D721Med (cell line): ENCODE results near the gene SSR2.
A peak's percentile ranks its signal among the peaks of the same experiment; 100 is the strongest.

Experiments used
- DNase-seq: peaks from one replicate; pipeline ENCODE4 v3.0.0; 2011; ENCODE audit warnings: low spot score; ENCODE audit not compliant: insufficient read length
- FAIRE-seq: peaks from 2 replicates; lab custom pipeline; 2011; peaks lifted over from hg19 to GRCh38; lab: Jason Lieb, UNC
- TF ChIP-seq, protein P1 (sequence below): IDR thresholded peaks from 2 replicates; pipeline ENCODE4 v1.5.1; 2012; ENCODE audit warnings: mild to moderate bottlenecking, control low read depth; ENCODE audit not compliant: insufficient read depth; ENCODE audit errors: missing control alignments

Gene SSR2

DNA sequence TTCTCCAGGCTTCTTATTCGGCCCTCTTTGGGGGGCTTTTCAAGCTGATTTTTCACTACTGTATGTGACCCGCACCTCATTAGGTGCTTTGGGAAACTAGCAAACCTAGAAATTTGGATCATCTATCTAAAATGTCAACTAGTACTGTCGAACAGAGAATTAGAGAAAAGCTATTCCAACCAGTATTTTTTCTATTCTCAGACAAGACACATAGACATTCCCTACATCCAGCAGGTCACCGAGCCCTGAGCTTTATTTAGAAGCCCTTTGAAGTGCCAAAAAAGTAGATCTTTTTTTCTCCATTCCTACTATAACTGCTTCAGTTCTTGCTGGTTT is 310 bp upstream of the SSR2 start:
- FAIRE-seq = no peak
- DNase-seq = no peak
- TF ChIP-seq, protein P1, sequence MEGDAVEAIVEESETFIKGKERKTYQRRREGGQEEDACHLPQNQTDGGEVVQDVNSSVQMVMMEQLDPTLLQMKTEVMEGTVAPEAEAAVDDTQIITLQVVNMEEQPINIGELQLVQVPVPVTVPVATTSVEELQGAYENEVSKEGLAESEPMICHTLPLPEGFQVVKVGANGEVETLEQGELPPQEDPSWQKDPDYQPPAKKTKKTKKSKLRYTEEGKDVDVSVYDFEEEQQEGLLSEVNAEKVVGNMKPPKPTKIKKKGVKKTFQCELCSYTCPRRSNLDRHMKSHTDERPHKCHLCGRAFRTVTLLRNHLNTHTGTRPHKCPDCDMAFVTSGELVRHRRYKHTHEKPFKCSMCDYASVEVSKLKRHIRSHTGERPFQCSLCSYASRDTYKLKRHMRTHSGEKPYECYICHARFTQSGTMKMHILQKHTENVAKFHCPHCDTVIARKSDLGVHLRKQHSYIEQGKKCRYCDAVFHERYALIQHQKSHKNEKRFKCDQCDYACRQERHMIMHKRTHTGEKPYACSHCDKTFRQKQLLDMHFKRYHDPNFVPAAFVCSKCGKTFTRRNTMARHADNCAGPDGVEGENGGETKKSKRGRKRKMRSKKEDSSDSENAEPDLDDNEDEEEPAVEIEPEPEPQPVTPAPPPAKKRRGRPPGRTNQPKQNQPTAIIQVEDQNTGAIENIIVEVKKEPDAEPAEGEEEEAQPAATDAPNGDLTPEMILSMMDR = no peak

GRCh38 chr1:156019946-156020292 is 832 bp downstream of the SSR2 start:
- TF ChIP-seq, protein P1 = no peak
- FAIRE-seq (peak; percentile 41), DNase-seq (no peak)

- FAIRE-seq = no peak
- TF ChIP-seq, protein P1 = no peak
These were observed 5.9 kb downstream of the SSR2 start for GRCh38 chr1:156014829-156015228.

GRCh38 chr1:156012051-156012817 is 8.5 kb downstream of the SSR2 start:
- TF ChIP-seq, protein P1 = no peak
- no peak for DNase-seq
- no peak for FAIRE-seq

More at GRCh38 chr1:156014829-156015228, 5.9 kb downstream of the SSR2 start:
- no peak for DNase-seq

DNA sequence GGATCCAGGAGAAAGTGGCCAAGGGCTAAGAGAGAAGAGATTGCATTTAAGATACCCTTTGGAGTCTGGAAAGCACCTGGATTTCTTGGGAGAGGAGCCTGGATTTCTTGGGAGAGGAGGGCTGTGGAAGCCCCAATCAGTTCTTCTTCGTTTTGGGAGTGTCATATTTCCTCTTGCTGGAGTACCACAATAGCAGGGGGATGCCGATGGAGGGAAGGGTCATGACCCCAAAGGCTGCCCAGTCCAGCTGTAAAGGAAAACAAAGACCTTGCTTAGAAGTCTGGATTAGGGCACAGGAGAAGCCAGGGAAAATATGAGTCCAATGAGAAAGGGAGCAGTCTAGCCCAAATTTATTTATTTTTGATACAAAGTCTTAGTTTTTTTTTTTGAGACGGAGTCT is 11.3 kb downstream of the SSR2 start:
- TF ChIP-seq, protein P1 = no peak

GRCh38 chr1:156006666-156007376 is 13.9 kb downstream of the SSR2 start:
- no peak for FAIRE-seq
- no peak for DNase-seq
- TF ChIP-seq, protein P1 = no peak

More for the DNA sequence above, 11.3 kb downstream of the SSR2 start:
- no peak for FAIRE-seq
- DNase-seq = no peak
